GM19238 (cell line): ENCODE data around the gene ANTXR1.

ENCODE experiments used
- DNase-seq: peaks from one replicate; pipeline ENCODE4 v3.0.0; 2011; ENCODE audit warnings: low spot score; ENCODE audit not compliant: insufficient read length

ANTXR1 gene

GRCh38 chr2:69003731-69004130, 9.2 kb upstream of the ANTXR1 start:
- no peak for DNase-seq

- DNase-seq = no peak
These were observed 5.8 kb upstream of the ANTXR1 start for GRCh38 chr2:69007169-69007568.

GRCh38 chr2:69007603-69008002, 5.4 kb upstream of the ANTXR1 start:
- DNase-seq = no peak

GRCh38 chr2:69010437-69011194, 2.4 kb upstream of the ANTXR1 start:
- DNase-seq = no peak

GRCh38 chr2:69011611-69012157, 1.3 kb upstream of the ANTXR1 start:
- DNase-seq = no peak

GRCh38 chr2:69012310-69013141, 453 bp upstream of the ANTXR1 start:
- no peak for DNase-seq

GRCh38 chr2:69013840-69014821, 1.2 kb downstream of the ANTXR1 start:
- DNase-seq = no peak

- DNase-seq = no peak
These were observed 4.1 kb downstream of the ANTXR1 start for GRCh38 chr2:69017080-69017479.

- DNase-seq = no peak
These were observed 4.9 kb downstream of the ANTXR1 start for GRCh38 chr2:69017835-69018234.

GRCh38 chr2:69018678-69019095, 5.7 kb downstream of the ANTXR1 start:
- no peak for DNase-seq

- no peak for DNase-seq
These were observed 7.8 kb downstream of the ANTXR1 start for GRCh38 chr2:69020496-69021426.

- DNase-seq = no peak
These were observed 8.7 kb downstream of the ANTXR1 start for GRCh38 chr2:69021727-69022126.

- DNase-seq = no peak
These were observed 9.6 kb downstream of the ANTXR1 start for GRCh38 chr2:69022548-69022947.

- DNase-seq = no peak
These were observed 10.3 kb downstream of the ANTXR1 start for GRCh38 chr2:69023236-69023635.

GRCh38 chr2:69026026-69026425, 13.0 kb downstream of the ANTXR1 start:
- no peak for DNase-seq

- no peak for DNase-seq
These were observed 13.9 kb downstream of the ANTXR1 start for GRCh38 chr2:69026691-69027459.

- DNase-seq = no peak
These were observed 17.9 kb downstream of the ANTXR1 start for GRCh38 chr2:69030800-69031428.

GRCh38 chr2:69031466-69031865, 18.5 kb downstream of the ANTXR1 start:
- DNase-seq = no peak

- no peak for DNase-seq
These were observed 19.4 kb downstream of the ANTXR1 start for GRCh38 chr2:69032336-69032735.
